Measurements from ENCODE around the gene SLC4A1AP. TPM values are rescaled to one million over a fixed set of nuclear protein-coding genes. Genes with fewer than 3 reads are reported as not detected.

SLC4A1AP gene
- total and polyA plus RNA-seq, 10 of the 15 experiments (the other 5 are each of a cell fraction or from before 2014, with no cell fraction given), result 6.5 to 30.1 (median 21.5) TPM

- H3K4me2 ChIP-seq (ENCODE audit: control insufficient read depth, insufficient read depth), result no peak overlapping the region
- WGBS (ENCODE audit: insufficient coverage, insufficient replicate concordance, low lambda C conversion rate, missing lambda C conversion rate), result 32% methylated on average over 5 of the region's 5 CpGs
- CTCF ChIA-PET, result interaction anchor here (1.8 kb wide), 2 partner anchors 10 to 14 kb away, joined by 4 to 5 read pairs; no protein-coding TSS in a partner anchor
- H4K20me1 ChIP-seq (ENCODE audit: control insufficient read depth, insufficient read depth), result no peaks in the 10 kb centered on the region
- SMC1A ChIA-PET (ENCODE audit: uncharacterized antibody, unreplicated experiment), result no interaction called here
- ATAC-seq (no peak), DNase-seq (ENCODE audit: low read depth, low spot score) (no peak), FAIRE-seq (no peak)
- H3K4me3 ChIP-seq, result no peak overlapping the region
- H3K27me3 ChIP-seq (replicated peaks in 1 of 2; ENCODE audit: control insufficient read depth in 2 of 2, insufficient read depth in 2 of 2, low read length in 1 of 2), result no peaks in the 10 kb centered on the region
- no peaks in the 10 kb centered on the region for H3K9me3 ChIP-seq (replicated peaks; ENCODE audit: control insufficient read depth, insufficient read depth, low read length)
- no peaks in the 10 kb centered on the region for H3K36me3 ChIP-seq (ENCODE audit: control insufficient read depth in 2 of 2, insufficient read depth in 2 of 2, low read length in 1 of 2)
- no peak for TF ChIP-seq CBFB (IDR thresholded peaks at IDR 0.05; ENCODE audit: low read depth)
- no peak for TF ChIP-seq POLR2AphosphoS2 (IDR thresholded peaks at IDR 0.05; ENCODE audit: low read depth, low read length)
- TF ChIP-seq KDM1A (IDR thresholded peaks at IDR 0.05; ENCODE audit: borderline replicate concordance), result no peak
- no peak for TF ChIP-seq IKZF2 (IDR thresholded peaks at IDR 0.05)
- RAD21 ChIA-PET (ENCODE audit: unreplicated experiment), result no interaction called here
- in situ Hi-C loops (cut with MboI), result no loop called here
- POLR2A ChIA-PET, result no interaction called here
- H3K27ac ChIP-seq (ENCODE audit: control insufficient read depth, insufficient read depth), result no peak overlapping the region
- BruUV-seq (replicated peaks), result no TSS peak
- H3K4me1 ChIP-seq (ENCODE audit: control insufficient read depth, insufficient read depth, low read length), result peaks cover 3% of the 10 kb centered on the region; the same call in 1 of the 2 replicates
- intact Hi-C loops (cut with micrococcal nuclease; ENCODE audit: unreplicated experiment), result no loop called here
- no peaks in the 10 kb centered on the region for H3K79me2 ChIP-seq (ENCODE audit: control insufficient read depth, insufficient read depth, low read length)
- H3K9ac ChIP-seq (ENCODE audit: control insufficient read depth, insufficient read depth, low read length), result no peak overlapping the region
- H2AFZ ChIP-seq (ENCODE audit: control insufficient read depth, low read depth, low read length), result no peak overlapping the region
Measured at GRCh38 chr2:27728081-27728858, 64.6 kb downstream of the SLC4A1AP start.

DNA sequence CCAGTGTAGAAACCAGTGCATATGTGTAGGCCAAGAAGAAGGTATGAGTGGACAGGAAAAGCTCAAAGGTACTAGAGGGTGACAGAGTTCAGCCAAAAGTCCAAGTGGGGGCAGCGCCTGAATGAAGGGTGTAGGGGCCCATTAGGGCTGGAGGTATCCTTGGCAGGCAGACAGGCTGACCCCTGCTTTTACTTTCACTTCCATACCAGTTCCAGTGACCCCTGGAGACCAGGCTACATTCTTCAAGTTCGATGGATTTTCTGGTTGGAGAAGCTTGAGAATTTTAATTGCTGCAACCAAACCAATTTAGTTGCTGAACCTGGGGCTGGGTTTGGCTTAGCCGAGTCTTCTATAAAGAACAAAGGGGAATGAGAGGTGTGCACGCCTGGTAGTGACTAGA lies 65.5 kb downstream of the SLC4A1AP start:
- peak; percentile 18; the same call in 1 of the 3 replicates for ATAC-seq
- no peak overlapping the region for H2AFZ ChIP-seq (ENCODE audit: control insufficient read depth, low read depth, low read length)
- ChIA-PET RAD21 (ENCODE audit: unreplicated experiment) (no interaction called here), SMC1A (ENCODE audit: uncharacterized antibody, unreplicated experiment) (interaction anchor here (1.2 kb wide), 1 partner anchor 104 kb away, joined by 3 read pairs; no protein-coding TSS in a partner anchor), CTCF (interaction anchor here (1.8 kb wide), 1 partner anchor 11 kb away, joined by 4 read pairs; no protein-coding TSS in a partner anchor), POLR2A (no interaction called here)
- in situ Hi-C loops (cut with MboI), result no loop called here
- H3K4me3 ChIP-seq, result no peak overlapping the region
- H3K9ac ChIP-seq (ENCODE audit: control insufficient read depth, insufficient read depth, low read length), result no peak overlapping the region
- no peak for TF ChIP-seq HSF1 (IDR thresholded peaks at IDR 0.05; ENCODE audit: low read depth, low read length)
- no peak for TF ChIP-seq SREBF2 (IDR thresholded peaks at IDR 0.05; ENCODE audit: low read length)
- no peak for TF ChIP-seq ETV6 (conservative IDR thresholded peaks at IDR 0.05 in 1 of 2, IDR thresholded peaks at IDR 0.05 in 1 of 2; ENCODE audit: borderline replicate concordance in 1 of 2, low read depth in 1 of 2)
- no peak for TF ChIP-seq NRF1 (conservative IDR thresholded peaks at IDR 0.05; ENCODE audit: low read depth, low read length)
- TF ChIP-seq RAD21 (IDR thresholded peaks at IDR 0.05; ENCODE audit: insufficient read depth, low read depth, low read length), result no peak
- no peak for TF ChIP-seq EGR1 (IDR thresholded peaks at IDR 0.05; ENCODE audit: borderline replicate concordance in 1 of 2, low read depth in 2 of 2, low read length in 2 of 2)
- no peak for TF ChIP-seq KAT2A (conservative IDR thresholded peaks at IDR 0.05; ENCODE audit: control insufficient read depth, low read depth, low read length)
- no peak for TF ChIP-seq JUNB (IDR thresholded peaks at IDR 0.05)
- H3K9me3 ChIP-seq (replicated peaks; ENCODE audit: control insufficient read depth, insufficient read depth, low read length), result no peaks in the 10 kb centered on the region; the same call in 2 of the 3 replicates
- 20% methylated on average over 4 of the region's 4 CpGs for WGBS (ENCODE audit: insufficient coverage, insufficient replicate concordance, low lambda C conversion rate, missing lambda C conversion rate)
- H3K27me3 ChIP-seq (replicated peaks in 1 of 2; ENCODE audit: control insufficient read depth in 2 of 2, insufficient read depth in 2 of 2, low read length in 1 of 2), result no peaks in the 10 kb centered on the region
- no peaks in the 10 kb centered on the region for H4K20me1 ChIP-seq (ENCODE audit: control insufficient read depth, insufficient read depth)
- no peaks in the 10 kb centered on the region for H3K79me2 ChIP-seq (ENCODE audit: control insufficient read depth, insufficient read depth, low read length)
- BruUV-seq (replicated peaks), result no TSS peak
- intact Hi-C loops (cut with micrococcal nuclease; ENCODE audit: unreplicated experiment), result no loop called here
- no peaks in the 10 kb centered on the region for H3K36me3 ChIP-seq (ENCODE audit: control insufficient read depth in 2 of 2, insufficient read depth in 2 of 2, low read length in 1 of 2)
- FAIRE-seq, result no peak
- no peak overlapping the region for H3K4me2 ChIP-seq (ENCODE audit: control insufficient read depth, insufficient read depth)
- no peak for DNase-seq (ENCODE audit: low read depth, low spot score)
- H3K4me1 ChIP-seq (ENCODE audit: control insufficient read depth, insufficient read depth, low read length), result peaks cover 3% of the 10 kb centered on the region; the same call in 1 of the 2 replicates
- no peak overlapping the region for H3K27ac ChIP-seq (ENCODE audit: control insufficient read depth, insufficient read depth)
